Heart left ventricle (tissue), 13 donors: Measurements from ENCODE around the gene CPM.

Experiments
- POLR2A ChIP-seq, 2 donors: fragments of 450-650 bp; IDR thresholded peaks; one replicate each; pipeline ENCODE4 v1.6.1; 2017; ENCODE audit warnings: antibody characterized with exemption in 2 of 2, mild to moderate bottlenecking in 2 of 2, moderate library complexity in 2 of 2
- TF ChIP-seq, protein P1 (sequence below), 12 donors: fragments of 200-600 bp; sonication (generic) in 4 of 12; IDR thresholded peaks; one replicate each; pipeline versions ENCODE4 v1.5.0 to v1.8.0; 2018 to 2022; ENCODE audit warnings: antibody characterized with exemption in 12 of 12, mild to moderate bottlenecking in 5 of 12
- donor health status: ischemic (EF 13 %, LVEDD 7.1; RV severe dilation, severe dysfunction).
- donor health status: DM: no; HTN: yes; CAD: no.
- donor health status: DM: no; HTN: no; CAD: no.
- donor health status: ischemic (EF 25% LVEDD 6.9; RV normal size, moderate dysfunction).
- donor health status: ischemic (EF 25% LVEDD 5.7; RV mildly dilated, moderate dysfunction).
- donor health status: ischemic (EF 35%, LVEDD 5.7; RV mildly dilated, moderate dysfunction).
- donor health status: nonischemic (EF 11% LVEDD 7.7; RV severe dilation, severe dysfunction).
- donor health status: DM: yes; HTN: yes; CAD: no.
- donor health status: PGD.
- donor health status: ischemic (EF 29% LVEDD 5.4; RV normal size, mild dysfunction).
- donor health status: nonischemic (EF 23%, LVEDD 6.1; RV moderate dilation, normal function).

DNA sequence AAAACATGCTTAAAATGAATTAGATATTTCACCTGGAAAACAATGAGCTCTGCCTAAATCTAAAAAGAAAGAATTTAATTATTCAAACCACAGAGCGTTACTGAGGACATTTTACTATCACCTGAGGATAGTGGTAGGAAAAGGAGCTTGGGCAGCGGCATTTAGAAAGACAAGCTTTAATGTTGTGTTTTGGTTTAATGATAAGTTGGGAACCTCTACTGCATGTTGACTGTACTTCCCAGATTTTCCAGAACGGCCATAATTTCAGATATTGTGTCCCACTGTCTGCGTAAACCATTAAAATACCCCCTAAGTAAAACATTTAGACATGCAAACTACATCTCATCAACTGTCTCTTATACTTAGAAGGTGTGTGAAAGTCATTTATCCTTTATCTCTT is 55.4 kb downstream of the CPM start:
- TF ChIP-seq, protein P1, sequence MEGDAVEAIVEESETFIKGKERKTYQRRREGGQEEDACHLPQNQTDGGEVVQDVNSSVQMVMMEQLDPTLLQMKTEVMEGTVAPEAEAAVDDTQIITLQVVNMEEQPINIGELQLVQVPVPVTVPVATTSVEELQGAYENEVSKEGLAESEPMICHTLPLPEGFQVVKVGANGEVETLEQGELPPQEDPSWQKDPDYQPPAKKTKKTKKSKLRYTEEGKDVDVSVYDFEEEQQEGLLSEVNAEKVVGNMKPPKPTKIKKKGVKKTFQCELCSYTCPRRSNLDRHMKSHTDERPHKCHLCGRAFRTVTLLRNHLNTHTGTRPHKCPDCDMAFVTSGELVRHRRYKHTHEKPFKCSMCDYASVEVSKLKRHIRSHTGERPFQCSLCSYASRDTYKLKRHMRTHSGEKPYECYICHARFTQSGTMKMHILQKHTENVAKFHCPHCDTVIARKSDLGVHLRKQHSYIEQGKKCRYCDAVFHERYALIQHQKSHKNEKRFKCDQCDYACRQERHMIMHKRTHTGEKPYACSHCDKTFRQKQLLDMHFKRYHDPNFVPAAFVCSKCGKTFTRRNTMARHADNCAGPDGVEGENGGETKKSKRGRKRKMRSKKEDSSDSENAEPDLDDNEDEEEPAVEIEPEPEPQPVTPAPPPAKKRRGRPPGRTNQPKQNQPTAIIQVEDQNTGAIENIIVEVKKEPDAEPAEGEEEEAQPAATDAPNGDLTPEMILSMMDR (IDR thresholded peaks at IDR 0.05): no peak
- no peak for TF ChIP-seq POLR2A (IDR thresholded peaks at IDR 0.05)
